ENCODE measurements around the gene C19orf38.

Gene C19orf38

GRCh38 chr19:10889880-10890279, 41.7 kb downstream of the C19orf38 start:
- no peak for ATAC-seq
- TF ChIP-seq, protein P1, sequence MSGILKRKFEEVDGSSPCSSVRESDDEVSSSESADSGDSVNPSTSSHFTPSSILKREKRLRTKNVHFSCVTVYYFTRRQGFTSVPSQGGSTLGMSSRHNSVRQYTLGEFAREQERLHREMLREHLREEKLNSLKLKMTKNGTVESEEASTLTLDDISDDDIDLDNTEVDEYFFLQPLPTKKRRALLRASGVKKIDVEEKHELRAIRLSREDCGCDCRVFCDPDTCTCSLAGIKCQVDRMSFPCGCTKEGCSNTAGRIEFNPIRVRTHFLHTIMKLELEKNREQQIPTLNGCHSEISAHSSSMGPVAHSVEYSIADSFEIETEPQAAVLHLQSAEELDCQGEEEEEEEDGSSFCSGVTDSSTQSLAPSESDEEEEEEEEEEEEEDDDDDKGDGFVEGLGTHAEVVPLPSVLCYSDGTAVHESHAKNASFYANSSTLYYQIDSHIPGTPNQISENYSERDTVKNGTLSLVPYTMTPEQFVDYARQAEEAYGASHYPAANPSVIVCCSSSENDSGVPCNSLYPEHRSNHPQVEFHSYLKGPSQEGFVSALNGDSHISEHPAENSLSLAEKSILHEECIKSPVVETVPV (CRISPR knock-in tag; IDR thresholded peaks at IDR 0.05): no peak
- TF ChIP-seq ZFP30 (CRISPR knock-in tag; IDR thresholded peaks at IDR 0.05) (no peak), ZFP3 (CRISPR knock-in tag; IDR thresholded peaks at IDR 0.05) (no peak), GLIS3 (CRISPR knock-in tag; IDR thresholded peaks at IDR 0.05) (no peak)

GRCh38 chr19:10891405-10892086, 43.3 kb downstream of the C19orf38 start:
- ATAC-seq: no peak
- no peak for TF ChIP-seq OSR1 (CRISPR knock-in tag; IDR thresholded peaks at IDR 0.05)
- TF ChIP-seq CREB5 (CRISPR knock-in tag; IDR thresholded peaks at IDR 0.05; ENCODE audit: low read depth): no peak
- no peak for TF ChIP-seq POU6F1 (CRISPR knock-in tag; IDR thresholded peaks at IDR 0.05; ENCODE audit: borderline replicate concordance, low read depth)
- TF ChIP-seq ARNTL (CRISPR knock-in tag; IDR thresholded peaks at IDR 0.05; ENCODE audit: borderline replicate concordance, low read depth): no peak
- TF ChIP-seq ZFP30 (CRISPR knock-in tag; IDR thresholded peaks at IDR 0.05): no peak
- TF ChIP-seq, protein P1 (CRISPR knock-in tag; IDR thresholded peaks at IDR 0.05): no peak
- TF ChIP-seq, protein P2, sequence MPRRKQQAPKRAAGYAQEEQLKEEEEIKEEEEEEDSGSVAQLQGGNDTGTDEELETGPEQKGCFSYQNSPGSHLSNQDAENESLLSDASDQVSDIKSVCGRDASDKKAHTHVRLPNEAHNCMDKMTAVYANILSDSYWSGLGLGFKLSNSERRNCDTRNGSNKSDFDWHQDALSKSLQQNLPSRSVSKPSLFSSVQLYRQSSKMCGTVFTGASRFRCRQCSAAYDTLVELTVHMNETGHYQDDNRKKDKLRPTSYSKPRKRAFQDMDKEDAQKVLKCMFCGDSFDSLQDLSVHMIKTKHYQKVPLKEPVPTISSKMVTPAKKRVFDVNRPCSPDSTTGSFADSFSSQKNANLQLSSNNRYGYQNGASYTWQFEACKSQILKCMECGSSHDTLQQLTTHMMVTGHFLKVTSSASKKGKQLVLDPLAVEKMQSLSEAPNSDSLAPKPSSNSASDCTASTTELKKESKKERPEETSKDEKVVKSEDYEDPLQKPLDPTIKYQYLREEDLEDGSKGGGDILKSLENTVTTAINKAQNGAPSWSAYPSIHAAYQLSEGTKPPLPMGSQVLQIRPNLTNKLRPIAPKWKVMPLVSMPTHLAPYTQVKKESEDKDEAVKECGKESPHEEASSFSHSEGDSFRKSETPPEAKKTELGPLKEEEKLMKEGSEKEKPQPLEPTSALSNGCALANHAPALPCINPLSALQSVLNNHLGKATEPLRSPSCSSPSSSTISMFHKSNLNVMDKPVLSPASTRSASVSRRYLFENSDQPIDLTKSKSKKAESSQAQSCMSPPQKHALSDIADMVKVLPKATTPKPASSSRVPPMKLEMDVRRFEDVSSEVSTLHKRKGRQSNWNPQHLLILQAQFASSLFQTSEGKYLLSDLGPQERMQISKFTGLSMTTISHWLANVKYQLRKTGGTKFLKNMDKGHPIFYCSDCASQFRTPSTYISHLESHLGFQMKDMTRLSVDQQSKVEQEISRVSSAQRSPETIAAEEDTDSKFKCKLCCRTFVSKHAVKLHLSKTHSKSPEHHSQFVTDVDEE (CRISPR knock-in tag; IDR thresholded peaks at IDR 0.05): no peak
- no peak for TF ChIP-seq GLIS3 (CRISPR knock-in tag; IDR thresholded peaks at IDR 0.05)
- TF ChIP-seq ISL1 (CRISPR knock-in tag; IDR thresholded peaks at IDR 0.05): no peak
- TF ChIP-seq, protein P3, sequence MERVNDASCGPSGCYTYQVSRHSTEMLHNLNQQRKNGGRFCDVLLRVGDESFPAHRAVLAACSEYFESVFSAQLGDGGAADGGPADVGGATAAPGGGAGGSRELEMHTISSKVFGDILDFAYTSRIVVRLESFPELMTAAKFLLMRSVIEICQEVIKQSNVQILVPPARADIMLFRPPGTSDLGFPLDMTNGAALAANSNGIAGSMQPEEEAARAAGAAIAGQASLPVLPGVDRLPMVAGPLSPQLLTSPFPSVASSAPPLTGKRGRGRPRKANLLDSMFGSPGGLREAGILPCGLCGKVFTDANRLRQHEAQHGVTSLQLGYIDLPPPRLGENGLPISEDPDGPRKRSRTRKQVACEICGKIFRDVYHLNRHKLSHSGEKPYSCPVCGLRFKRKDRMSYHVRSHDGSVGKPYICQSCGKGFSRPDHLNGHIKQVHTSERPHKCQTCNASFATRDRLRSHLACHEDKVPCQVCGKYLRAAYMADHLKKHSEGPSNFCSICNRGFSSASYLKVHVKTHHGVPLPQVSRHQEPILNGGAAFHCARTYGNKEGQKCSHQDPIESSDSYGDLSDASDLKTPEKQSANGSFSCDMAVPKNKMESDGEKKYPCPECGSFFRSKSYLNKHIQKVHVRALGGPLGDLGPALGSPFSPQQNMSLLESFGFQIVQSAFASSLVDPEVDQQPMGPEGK (CRISPR knock-in tag; IDR thresholded peaks at IDR 0.05; ENCODE audit: borderline replicate concordance): no peak
- no peak for TF ChIP-seq TOX (CRISPR knock-in tag; IDR thresholded peaks at IDR 0.05; ENCODE audit: borderline replicate concordance)
- TF ChIP-seq PPARA (CRISPR knock-in tag; IDR thresholded peaks at IDR 0.05; ENCODE audit: borderline replicate concordance): no peak
- TF ChIP-seq ESRRG (CRISPR knock-in tag; IDR thresholded peaks at IDR 0.05): no peak
- no peak for TF ChIP-seq BACH2 (CRISPR knock-in tag; IDR thresholded peaks at IDR 0.05; ENCODE audit: borderline replicate concordance)
- no peak for TF ChIP-seq CSDC2 (CRISPR knock-in tag; IDR thresholded peaks at IDR 0.05)
- no peak for TF ChIP-seq ZNF8 (CRISPR knock-in tag; IDR thresholded peaks at IDR 0.05)

DNA sequence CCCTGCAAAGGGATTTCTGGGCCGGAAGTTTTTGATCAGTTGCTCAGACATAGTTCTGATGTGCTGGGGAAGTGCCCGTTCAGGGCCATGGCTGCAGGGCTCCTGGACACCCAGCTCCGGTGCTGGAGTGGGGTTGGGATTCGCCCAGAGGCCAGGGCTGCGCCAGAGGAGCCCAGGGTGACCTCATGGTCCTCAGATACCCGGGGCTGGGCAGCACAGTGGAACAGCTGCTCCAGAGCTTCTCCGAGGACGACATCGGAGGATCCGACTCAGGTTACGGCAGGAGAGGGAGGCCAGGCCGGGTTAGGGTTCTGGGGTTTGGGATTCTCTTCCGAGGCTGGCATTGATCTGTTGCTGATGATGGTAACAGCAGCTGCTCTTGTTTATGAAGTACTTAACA, 44.0 kb downstream of the C19orf38 start:
- ATAC-seq: no peak
- TF ChIP-seq TOX (CRISPR knock-in tag; IDR thresholded peaks at IDR 0.05; ENCODE audit: borderline replicate concordance) (no peak), POU6F1 (CRISPR knock-in tag; IDR thresholded peaks at IDR 0.05; ENCODE audit: borderline replicate concordance, low read depth) (no peak), ARNTL (CRISPR knock-in tag; IDR thresholded peaks at IDR 0.05; ENCODE audit: borderline replicate concordance, low read depth) (no peak)

All from SK-N-SH treated with all-trans-retinoic acid at 6 μM for 48 hours (cell line).